Upper lobe of left lung (tissue), 6 donors: ENCODE data around the gene ZPLD1. TPM values are rescaled to one million over a fixed set of nuclear protein-coding genes. Genes with fewer than 3 reads are reported as not detected.

Source experiments
- ATAC-seq, 2 donors: fragments of 200-7000 bp; cut with Tn5 transposase; one replicate each; pipeline ENCODE4 v1.9.1; 2022; ENCODE audit warnings: mild to moderate bottlenecking in 2 of 2, moderate library complexity in 2 of 2; ENCODE audit not compliant: low FRiP score in 2 of 2
- DNase-seq, 2 donors: peaks; one replicate each; pipeline ENCODE4 v3.0.0-alpha.2; 2019 to 2020
- H3K27ac ChIP-seq, 4 donors: fragments of 200-600 bp; sonication (generic); one replicate each; pipeline ENCODE4 v1.5.1; 2016 to 2019
- H3K27me3 ChIP-seq, 4 donors: fragments of 200-600 bp; sonication (generic); one replicate each; pipeline ENCODE4 v1.5.1; 2017 to 2019
- H3K36me3 ChIP-seq, 4 donors: fragments of 200-600 bp; sonication (generic); one replicate each; pipeline ENCODE4 v1.5.1; 2016 to 2019
- H3K4me1 ChIP-seq, 4 donors: fragments of 200-600 bp; sonication (generic); one replicate each; pipeline ENCODE4 v1.5.1; 2018 to 2019
- H3K4me3 ChIP-seq, 4 donors: fragments of 200-600 bp; sonication (generic); one replicate each; pipeline ENCODE4 v1.5.1; 2017 to 2019; ENCODE audit warnings: mild to moderate bottlenecking in 2 of 4, moderate library complexity in 1 of 4
- H3K9me3 ChIP-seq, 4 donors: fragments of 200-600 bp; sonication (generic); one replicate each; pipeline ENCODE4 v1.5.1; 2018 to 2019
- EP300 ChIP-seq, 4 donors: sonication (generic); formaldehyde crosslinking; IDR thresholded peaks; one replicate each; pipeline ENCODE4 v1.5.1; 2017; ENCODE audit warnings: antibody characterized with exemption in 4 of 4, control low read depth in 2 of 4
- POLR2A ChIP-seq, 4 donors: fragments of 450-650 bp; IDR thresholded peaks; one replicate each; pipeline ENCODE4 v1.5.1; 2016 to 2017; ENCODE audit warnings: antibody characterized with exemption in 4 of 4, mild to moderate bottlenecking in 2 of 4
- POLR2AphosphoS5 ChIP-seq, 2 donors: sonication (generic); formaldehyde crosslinking; IDR thresholded peaks; one replicate each; pipeline ENCODE4 v1.5.1; 2017; ENCODE audit warnings: antibody characterized with exemption in 2 of 2
- WGBS, 2 donors: methylation state at CpG; one replicate each; pipeline ENCODE4 v1.1.5; 2017 to 2018; 5-methylcytosine and 5-hydroxymethylcytosine counted together
- total RNA-seq, 6 donors: library from RNA; depleted of rRNA in 4 of 6; stranded (reverse); fragments of >200 nt in 4 of 6; gene quantifications; one replicate each; pipeline versions ENCODE4 v1.1.0 to v1.2.1, GENCODE V29; 2016 to 2021
- TF ChIP-seq, protein P1 (sequence below), 6 experiments: fragments of 450-650 bp in 4 of 6; fragments of 200-600 bp in 2 of 6; sonication (generic) in 2 of 6; IDR thresholded peaks; one replicate each; pipeline ENCODE4 v1.5.1; 2016 to 2019; ENCODE audit warnings: antibody characterized with exemption in 6 of 6
- donor health status: DM: no; HTN: no; CAD: no; lungs with moderate emphysema.
- donor health status: DM: no; HTN: yes; CAD: no; lungs with severe emphysema.

Gene ZPLD1
- total RNA-seq, 6 donors from 2014 or later: not detected

DNA sequence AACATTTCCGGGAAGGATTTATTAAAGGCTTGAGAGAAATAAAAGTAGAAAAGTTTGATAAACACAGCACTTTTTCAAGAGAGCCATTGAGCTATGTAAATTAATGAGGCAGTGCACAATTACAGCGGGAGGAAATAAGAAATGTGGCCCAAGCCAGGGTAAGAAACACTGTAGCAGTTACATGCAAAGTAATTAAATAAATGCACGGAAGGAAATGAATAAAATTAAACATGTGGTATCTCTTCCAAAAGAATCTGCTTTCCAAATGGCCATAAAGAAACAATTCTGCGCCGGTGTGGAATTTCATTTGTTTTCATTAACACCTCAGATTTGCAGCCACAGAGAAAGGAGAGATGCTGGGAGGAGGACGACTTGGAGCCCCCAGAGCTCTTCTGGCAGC lies 35.3 kb downstream of the ZPLD1 start:
- H3K27ac ChIP-seq: no peak overlapping the region
- TF ChIP-seq POLR2AphosphoS5 (IDR thresholded peaks at IDR 0.05) (no peak), EP300 (IDR thresholded peaks at IDR 0.05) (no peak), POLR2A (IDR thresholded peaks at IDR 0.05) (no peak)
- TF ChIP-seq, protein P1, sequence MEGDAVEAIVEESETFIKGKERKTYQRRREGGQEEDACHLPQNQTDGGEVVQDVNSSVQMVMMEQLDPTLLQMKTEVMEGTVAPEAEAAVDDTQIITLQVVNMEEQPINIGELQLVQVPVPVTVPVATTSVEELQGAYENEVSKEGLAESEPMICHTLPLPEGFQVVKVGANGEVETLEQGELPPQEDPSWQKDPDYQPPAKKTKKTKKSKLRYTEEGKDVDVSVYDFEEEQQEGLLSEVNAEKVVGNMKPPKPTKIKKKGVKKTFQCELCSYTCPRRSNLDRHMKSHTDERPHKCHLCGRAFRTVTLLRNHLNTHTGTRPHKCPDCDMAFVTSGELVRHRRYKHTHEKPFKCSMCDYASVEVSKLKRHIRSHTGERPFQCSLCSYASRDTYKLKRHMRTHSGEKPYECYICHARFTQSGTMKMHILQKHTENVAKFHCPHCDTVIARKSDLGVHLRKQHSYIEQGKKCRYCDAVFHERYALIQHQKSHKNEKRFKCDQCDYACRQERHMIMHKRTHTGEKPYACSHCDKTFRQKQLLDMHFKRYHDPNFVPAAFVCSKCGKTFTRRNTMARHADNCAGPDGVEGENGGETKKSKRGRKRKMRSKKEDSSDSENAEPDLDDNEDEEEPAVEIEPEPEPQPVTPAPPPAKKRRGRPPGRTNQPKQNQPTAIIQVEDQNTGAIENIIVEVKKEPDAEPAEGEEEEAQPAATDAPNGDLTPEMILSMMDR (IDR thresholded peaks at IDR 0.05): no peak
- H3K27me3 ChIP-seq: no peaks in the 10 kb centered on the region
- no peaks in the 10 kb centered on the region for H3K9me3 ChIP-seq
- DNase-seq (no peak), ATAC-seq (no peak)
- no peaks in the 10 kb centered on the region for H3K4me1 ChIP-seq
- no peak overlapping the region for H3K4me3 ChIP-seq
- WGBS, 2 donors: 87 to 92% methylated on average over 6 of the region's 6 CpGs
- H3K36me3 ChIP-seq: no peaks in the 10 kb centered on the region

DNA sequence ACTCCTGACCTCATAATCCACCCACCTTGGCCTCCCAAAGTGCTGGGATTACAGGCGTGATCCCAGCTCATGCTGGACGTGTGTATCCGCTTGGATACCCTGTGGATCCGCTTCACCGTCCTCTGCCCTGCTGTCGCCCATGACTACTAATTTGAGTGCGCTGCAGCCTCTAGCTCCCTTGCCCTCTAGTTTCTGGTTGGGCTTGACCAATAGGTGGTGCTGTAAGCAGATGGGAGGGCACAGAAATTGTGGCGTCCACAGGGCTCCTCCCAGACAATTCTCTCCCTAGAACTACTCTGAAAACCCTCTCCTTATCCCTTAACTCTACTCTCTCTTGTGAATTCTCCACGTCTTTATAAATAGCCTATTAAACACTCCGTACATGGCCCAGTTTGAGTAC lies 36.2 kb downstream of the ZPLD1 start:
- Histone ChIP-seq H3K4me1 (no peaks in the 10 kb centered on the region), H3K27ac (no peak overlapping the region), H3K9me3 (no peaks in the 10 kb centered on the region), H3K27me3 (no peaks in the 10 kb centered on the region), H3K4me3 (no peak overlapping the region), H3K36me3 (no peaks in the 10 kb centered on the region)
- WGBS, 2 donors: 86 to 95% methylated on average over 7 to 10 of the region's 10 CpGs
- TF ChIP-seq, protein P1 (IDR thresholded peaks at IDR 0.05): no peak
- no peak for TF ChIP-seq EP300 (IDR thresholded peaks at IDR 0.05)
- TF ChIP-seq POLR2AphosphoS5 (IDR thresholded peaks at IDR 0.05): no peak
- no peak for TF ChIP-seq POLR2A (IDR thresholded peaks at IDR 0.05)
- DNase-seq (no peak), ATAC-seq (no peak)

GRCh38 chr3:102471491-102471890 lies 36.7 kb downstream of the ZPLD1 start:
- no peaks in the 10 kb centered on the region for H3K4me1 ChIP-seq
- WGBS, 2 donors: 88 to 93% methylated on average over 2 of the region's 2 CpGs
- no peak for TF ChIP-seq EP300 (IDR thresholded peaks at IDR 0.05)
- no peak for TF ChIP-seq POLR2AphosphoS5 (IDR thresholded peaks at IDR 0.05)
- no peak for TF ChIP-seq POLR2A (IDR thresholded peaks at IDR 0.05)
- TF ChIP-seq, protein P1 (IDR thresholded peaks at IDR 0.05): no peak

GRCh38 chr3:102473648-102474047 lies 38.8 kb downstream of the ZPLD1 start:
- TF ChIP-seq EP300 (IDR thresholded peaks at IDR 0.05) (no peak), POLR2AphosphoS5 (IDR thresholded peaks at IDR 0.05) (no peak), POLR2A (IDR thresholded peaks at IDR 0.05) (no peak)
- TF ChIP-seq, protein P1 (IDR thresholded peaks at IDR 0.05): no peak
- Histone ChIP-seq H3K4me3 (no peak overlapping the region), H3K36me3 (no peaks in the 10 kb centered on the region), H3K27ac (no peak overlapping the region), H3K27me3 (no peaks in the 10 kb centered on the region), H3K9me3 (no peaks in the 10 kb centered on the region), H3K4me1 (no peaks in the 10 kb centered on the region)
- no peak for DNase-seq
- no peak for ATAC-seq

More at GRCh38 chr3:102471491-102471890, 36.7 kb downstream of the ZPLD1 start:
- no peak overlapping the region for H3K27ac ChIP-seq
- ATAC-seq (no peak), DNase-seq (no peak)
- no peak overlapping the region for H3K4me3 ChIP-seq
- no peaks in the 10 kb centered on the region for H3K9me3 ChIP-seq
- H3K36me3 ChIP-seq: no peaks in the 10 kb centered on the region
- H3K27me3 ChIP-seq: no peaks in the 10 kb centered on the region

GRCh38 chr3:102474207-102474606 lies 39.4 kb downstream of the ZPLD1 start:
- WGBS, 2 donors: 76 to 80% methylated on average over 6 of the region's 6 CpGs

More at GRCh38 chr3:102474207-102474606, 39.4 kb downstream of the ZPLD1 start:
- Histone ChIP-seq H3K36me3 (no peaks in the 10 kb centered on the region), H3K9me3 (no peaks in the 10 kb centered on the region), H3K4me1 (no peaks in the 10 kb centered on the region), H3K27ac (no peak overlapping the region), H3K4me3 (no peak overlapping the region), H3K27me3 (no peaks in the 10 kb centered on the region)
- no peak for DNase-seq
- no peak for ATAC-seq
- TF ChIP-seq POLR2A (IDR thresholded peaks at IDR 0.05) (no peak), EP300 (IDR thresholded peaks at IDR 0.05) (no peak), POLR2AphosphoS5 (IDR thresholded peaks at IDR 0.05) (no peak)
- TF ChIP-seq, protein P1 (IDR thresholded peaks at IDR 0.05): no peak
